Neural progenitor cell (in vitro differentiated cells): ENCODE measurements around the gene LAMP1.

Source experiments
- CTCF ChIP-seq: fragments of 200-600 bp; sonication (generic); IDR thresholded peaks from 2 replicates; pipeline ENCODE4 v1.5.1; 2017; ENCODE audit warnings: antibody characterized with exemption, mild to moderate bottlenecking
- EZH2 ChIP-seq: fragments of 200-600 bp; sonication (generic); IDR thresholded peaks from 2 replicates; pipeline ENCODE4 v1.6.1; 2017; ENCODE audit warnings: antibody characterized with exemption, mild to moderate bottlenecking, moderate library complexity

GRCh38 chr13:113323869-113324268, 26.8 kb downstream of the LAMP1 start:
- TF ChIP-seq CTCF, result no peak
- no peak for TF ChIP-seq EZH2
